DND-41 (cell line): Measurements from ENCODE around the gene C1orf141.

Experiments used
- ATAC-seq: fragments of 200-7000 bp; cut with Tn5 transposase; 3 replicates; pipeline ENCODE4 v1.9.1; 2021; ENCODE audit warnings: low read depth; ENCODE audit not compliant: insufficient read depth
- DNase-seq: peaks from one replicate; pipeline ENCODE4 v3.0.0-alpha.2; 2020
- H2AFZ ChIP-seq: 2 replicates; pipeline ENCODE4 v1.6.0; 2012; ENCODE audit warnings: low read depth, low read length
- H3K27ac ChIP-seq: 2 replicates; pipeline ENCODE4 v1.5.1; 2012; ENCODE audit warnings: low read length, inconsistent platforms
- H3K27me3 ChIP-seq: fragments of 200-600 bp; sonication (generic); 2 replicates; pipeline ENCODE4 v1.6.0; 2012; ENCODE audit warnings: low read length, mild to moderate bottlenecking, inconsistent platforms; ENCODE audit not compliant: insufficient read depth, poor library complexity
- H3K36me3 ChIP-seq: 2 replicates; pipeline ENCODE4 v1.5.1; 2012; ENCODE audit warnings: low read length, inconsistent platforms; ENCODE audit not compliant: insufficient read depth
- H3K4me1 ChIP-seq: 2 replicates; pipeline ENCODE4 v1.5.1; 2012; ENCODE audit warnings: mild to moderate bottlenecking, low read length; ENCODE audit not compliant: insufficient read depth
- H3K4me2 ChIP-seq: 2 replicates; pipeline ENCODE4 v1.6.0; 2012; ENCODE audit warnings: mild to moderate bottlenecking, moderate library complexity, low read length, inconsistent platforms; ENCODE audit not compliant: insufficient read depth
- H3K4me3 ChIP-seq, 2 experiments: fragments of 200-600 bp in 1 of 2; shearing (Covaris generic) in 1 of 2; 2 replicates each; pipeline ENCODE4 v1.5.1; 2012 to 2016; ENCODE audit warnings: inconsistent platforms in 2 of 2, low read length in 2 of 2, mild to moderate bottlenecking in 2 of 2, low read depth in 1 of 2, moderate library complexity in 1 of 2
- H3K79me2 ChIP-seq: 2 replicates; pipeline ENCODE4 v1.6.0; 2012; ENCODE audit warnings: low read length, inconsistent platforms; ENCODE audit not compliant: insufficient read depth
- H3K9ac ChIP-seq: 2 replicates; pipeline ENCODE4 v1.6.0; 2012; ENCODE audit warnings: low read depth, mild to moderate bottlenecking, inconsistent platforms, low read length, moderate library complexity
- H3K9me3 ChIP-seq: 2 replicates; pipeline ENCODE4 v1.5.1; 2012; ENCODE audit warnings: low read length, moderate library complexity, mild to moderate bottlenecking, inconsistent platforms; ENCODE audit not compliant: insufficient read depth, severe bottlenecking
- H4K20me1 ChIP-seq: 2 replicates; pipeline ENCODE4 v1.6.0; 2012; ENCODE audit warnings: low read length; ENCODE audit not compliant: insufficient read depth
- CTCF ChIP-seq: IDR thresholded peaks from 2 replicates; pipeline ENCODE4 v1.5.1; 2012; ENCODE audit warnings: borderline replicate concordance, low read length, moderate library complexity, mild to moderate bottlenecking; ENCODE audit not compliant: poor library complexity, severe bottlenecking; ENCODE audit errors: extremely low read depth
- EZH2 ChIP-seq: IDR thresholded peaks from 3 replicates; pipeline ENCODE4 v1.6.1; 2012; ENCODE audit warnings: borderline replicate concordance, low read depth, mild to moderate bottlenecking, moderate library complexity, low read length, inconsistent platforms; ENCODE audit not compliant: severe bottlenecking

C1orf141 gene

GRCh38 chr1:67169932-67170331, 35.2 kb upstream of the C1orf141 start:
- no peak overlapping the region for H3K4me2 ChIP-seq
- H3K9me3 ChIP-seq: no peaks in the 10 kb centered on the region
- H3K4me3 ChIP-seq: no peak overlapping the region
- no peak overlapping the region for H3K9ac ChIP-seq
- TF ChIP-seq EZH2 (no peak), CTCF (no peak)
- no peaks in the 10 kb centered on the region for H3K79me2 ChIP-seq
- H3K27me3 ChIP-seq: peaks cover 16% of the 10 kb centered on the region
- DNase-seq (no peak), ATAC-seq (no peak)
- no peaks in the 10 kb centered on the region for H3K36me3 ChIP-seq
- peaks cover 28% of the 10 kb centered on the region for H3K4me1 ChIP-seq
- no peak overlapping the region for H2AFZ ChIP-seq
- no peak overlapping the region for H3K27ac ChIP-seq
- H4K20me1 ChIP-seq: no peaks in the 10 kb centered on the region; the same call in 1 of the 2 replicates

GRCh38 chr1:67169496-67169895, 34.7 kb upstream of the C1orf141 start:
- no peak for ATAC-seq
- H3K27me3 ChIP-seq: peaks cover 16% of the 10 kb centered on the region

GRCh38 chr1:67166196-67166595, 31.4 kb upstream of the C1orf141 start, which contains the start of gene IL23R:
TSS of gene IL23R (plus strand) at chr1:67166454. CDS start at chr1:67168121, 1,667 bp downstream.
- Histone ChIP-seq H2AFZ (no peak within 1 kb of the TSS), H4K20me1 (no peaks in the 10 kb centered on the region; the same call in 1 of the 2 replicates), H3K27me3 (peaks cover 16% of the 10 kb centered on the region), H3K4me1 (peaks cover 16% of the 10 kb centered on the region), H3K27ac (no peak within 1 kb of the TSS), H3K36me3 (no peaks in the 10 kb centered on the region), H3K4me2 (no peak within 1 kb of the TSS), H3K79me2 (no peaks in the 10 kb centered on the region), H3K9ac (no peak within 1 kb of the TSS), H3K9me3 (no peaks in the 10 kb centered on the region), H3K4me3 (no peak within 1 kb of the TSS)
- no peak for TF ChIP-seq CTCF
- no peak for TF ChIP-seq EZH2
- ATAC-seq (no peak), DNase-seq (no peak)

More at GRCh38 chr1:67169496-67169895, 34.7 kb upstream of the C1orf141 start:
- Histone ChIP-seq H3K9me3 (no peaks in the 10 kb centered on the region), H3K36me3 (no peaks in the 10 kb centered on the region), H3K4me1 (peaks cover 28% of the 10 kb centered on the region), H3K4me3 (no peak overlapping the region), H3K9ac (no peak overlapping the region), H2AFZ (no peak overlapping the region), H3K4me2 (no peak overlapping the region), H3K27ac (no peak overlapping the region), H3K79me2 (no peaks in the 10 kb centered on the region), H4K20me1 (no peaks in the 10 kb centered on the region; the same call in 1 of the 2 replicates)
- TF ChIP-seq EZH2 (no peak), CTCF (no peak)
- no peak for DNase-seq
